Right atrium auricular region (tissue), 2 donors: Measurements from ENCODE around the gene PPP1R8. TPM values are rescaled to one million over a fixed set of nuclear protein-coding genes. Genes with fewer than 3 reads are reported as not detected.
A peak's percentile ranks its signal among the peaks of the same experiment; 100 is the strongest.

Experiments used
- DNase-seq: peaks from one replicate; pipeline ENCODE4 v3.0.0-alpha.2; 2019; ENCODE audit warnings: low spot score
- H3K27ac ChIP-seq, 2 donors: fragments of 200-600 bp; sonication (generic); 1 replicate in 1 of 2; 2 replicates in 1 of 2; pipeline ENCODE4 v1.5.1; 2016 to 2019
- H3K27me3 ChIP-seq, 2 donors: fragments of 200-600 bp; sonication (generic); one replicate each; pipeline versions ENCODE4 v1.5.1 to v1.6.0; 2017 to 2019
- H3K36me3 ChIP-seq: fragments of 200-600 bp; sonication (generic); one replicate; pipeline ENCODE4 v1.5.1; 2016
- H3K4me1 ChIP-seq, 2 donors: fragments of 200-600 bp; sonication (generic); one replicate each; pipeline versions ENCODE4 v1.5.1 to v1.6.0; 2017 to 2019
- H3K4me3 ChIP-seq, 2 donors: fragments of 200-600 bp; sonication (generic); 1 replicate in 1 of 2; 2 replicates in 1 of 2; pipeline ENCODE4 v1.5.1; 2017 to 2019; ENCODE audit warnings: mild to moderate bottlenecking in 1 of 2, moderate library complexity in 1 of 2
- H3K9me3 ChIP-seq, 2 donors: fragments of 200-600 bp; sonication (generic); one replicate each; pipeline ENCODE4 v1.5.1; 2019
- CTCF ChIP-seq, 2 donors: fragments of 200-600 bp; sonication (generic); IDR thresholded peaks; one replicate each; pipeline ENCODE4 v1.5.1; 2019; ENCODE audit warnings: antibody characterized with exemption in 2 of 2
- total RNA-seq, 2 donors: library from RNA; depleted of rRNA; stranded (reverse); fragments of >200 nt; gene quantifications; one replicate each; pipeline ENCODE4 v1.1.0, GENCODE V29; 2016

The PPP1R8 gene
- total RNA-seq, 2 donors from 2014 or later, result 17.9 to 23.9 TPM

GRCh38 chr1:27878039-27878438, 47.5 kb downstream of the PPP1R8 start:
- Histone ChIP-seq H3K36me3 (no peaks in the 10 kb centered on the region), H3K9me3 (no peaks in the 10 kb centered on the region), H3K4me3 (no peak overlapping the region), H3K4me1 (peaks cover 0 to 3% of the 10 kb centered on the region in 2 donors), H3K27me3 (no peaks in the 10 kb centered on the region), H3K27ac (no peak overlapping the region)
- no peak for DNase-seq
- no peak for TF ChIP-seq CTCF (IDR thresholded peaks at IDR 0.05)

DNA sequence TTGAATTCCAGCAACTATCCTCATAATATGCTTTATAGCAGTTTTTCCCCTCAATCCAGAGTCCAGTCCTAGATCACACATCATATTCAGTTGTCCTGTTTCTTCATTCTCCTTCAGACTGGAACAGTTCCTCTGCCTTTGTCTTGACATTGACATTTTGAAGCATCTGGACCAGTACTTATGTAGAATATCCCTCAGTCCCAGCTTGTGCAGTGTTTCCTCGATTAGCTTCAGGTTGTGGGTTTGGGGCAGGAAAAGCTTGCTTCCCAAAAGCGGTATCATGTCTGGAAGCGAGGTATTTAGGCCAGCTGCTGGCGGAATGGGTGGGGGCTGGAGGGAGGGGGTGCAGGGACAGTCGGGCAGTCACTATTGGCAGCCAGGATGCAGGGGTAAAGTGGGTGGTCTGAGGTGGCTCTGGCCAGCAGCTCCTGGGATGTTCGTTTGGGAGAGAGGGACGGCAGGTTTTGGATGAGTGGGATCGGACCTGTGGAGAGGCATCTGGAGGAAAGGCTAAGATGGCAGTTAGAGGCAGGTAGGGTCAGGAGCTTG, 48.3 kb downstream of the PPP1R8 start:
- Histone ChIP-seq H3K36me3 (no peaks in the 10 kb centered on the region), H3K9me3 (no peaks in the 10 kb centered on the region), H3K27ac (no peak overlapping the region), H3K27me3 (no peaks in the 10 kb centered on the region), H3K4me1 (no peaks in the 10 kb centered on the region), H3K4me3 (no peak overlapping the region)
- no peak for TF ChIP-seq CTCF (IDR thresholded peaks at IDR 0.05)
- no peak for DNase-seq

DNA sequence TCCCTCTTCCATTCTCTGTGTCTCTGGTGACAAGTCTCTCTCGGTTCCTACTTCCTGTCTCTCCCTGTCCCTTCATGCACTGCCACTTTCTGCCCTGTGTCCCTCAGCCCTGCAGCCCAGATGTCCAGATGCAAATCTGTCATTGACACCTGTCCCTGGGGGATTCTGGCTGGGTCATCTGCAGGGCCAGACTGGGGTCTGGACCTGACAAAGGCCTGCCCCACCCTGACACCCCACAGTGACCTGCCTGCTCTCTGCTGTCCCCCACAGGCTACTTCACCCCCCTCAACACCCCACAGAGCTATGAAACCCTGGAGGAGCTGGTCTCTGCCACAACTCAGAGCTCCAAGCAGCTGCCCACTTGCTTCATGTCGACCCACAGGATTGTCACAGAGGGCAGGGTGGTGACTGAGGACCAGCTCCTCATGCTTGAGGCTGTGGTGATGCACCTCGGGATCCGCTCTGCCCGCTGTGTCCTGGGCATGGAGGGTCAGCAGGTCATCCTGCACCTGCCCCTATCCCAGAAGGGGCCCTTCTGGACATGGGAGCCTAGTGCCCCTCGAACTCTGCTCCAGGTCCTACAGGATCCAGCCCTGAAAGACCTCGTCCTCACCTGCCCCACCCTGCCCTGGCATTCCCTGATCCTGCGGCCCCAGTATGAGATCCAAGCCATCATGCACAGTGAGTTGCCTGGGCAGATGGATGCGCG, 48.9 kb downstream of the PPP1R8 start:
- no peak for DNase-seq
- Histone ChIP-seq H3K36me3 (no peaks in the 10 kb centered on the region), H3K9me3 (no peaks in the 10 kb centered on the region), H3K27ac (no peak overlapping the region), H3K4me3 (no peak overlapping the region), H3K4me1 (no peaks in the 10 kb centered on the region), H3K27me3 (no peaks in the 10 kb centered on the region)
- TF ChIP-seq CTCF (IDR thresholded peaks at IDR 0.05), result no peak

DNA sequence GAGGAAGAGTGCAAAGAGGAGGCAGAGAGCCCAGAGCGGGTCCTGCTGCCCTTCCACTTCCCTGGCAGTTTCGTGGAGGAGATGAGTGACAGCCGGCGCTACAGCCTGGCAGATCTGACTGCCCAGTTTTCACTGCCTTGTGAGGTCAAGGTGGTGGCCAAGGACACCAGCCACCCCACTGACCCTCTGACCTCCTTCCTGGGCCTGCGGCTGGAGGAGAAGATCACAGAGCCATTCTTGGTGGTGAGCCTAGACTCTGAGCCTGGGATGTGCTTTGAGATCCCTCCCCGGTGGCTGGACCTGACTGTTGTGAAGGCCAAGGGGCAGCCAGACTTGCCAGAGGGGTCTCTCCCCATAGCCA, 51.9 kb downstream of the PPP1R8 start:
- Histone ChIP-seq H3K36me3 (no peaks in the 10 kb centered on the region), H3K27me3 (no peaks in the 10 kb centered on the region), H3K4me1 (no peaks in the 10 kb centered on the region), H3K27ac (no peak overlapping the region), H3K9me3 (no peaks in the 10 kb centered on the region), H3K4me3 (no peak overlapping the region)
- DNase-seq, result no peak
- TF ChIP-seq CTCF (IDR thresholded peaks at IDR 0.05), result no peak

DNA sequence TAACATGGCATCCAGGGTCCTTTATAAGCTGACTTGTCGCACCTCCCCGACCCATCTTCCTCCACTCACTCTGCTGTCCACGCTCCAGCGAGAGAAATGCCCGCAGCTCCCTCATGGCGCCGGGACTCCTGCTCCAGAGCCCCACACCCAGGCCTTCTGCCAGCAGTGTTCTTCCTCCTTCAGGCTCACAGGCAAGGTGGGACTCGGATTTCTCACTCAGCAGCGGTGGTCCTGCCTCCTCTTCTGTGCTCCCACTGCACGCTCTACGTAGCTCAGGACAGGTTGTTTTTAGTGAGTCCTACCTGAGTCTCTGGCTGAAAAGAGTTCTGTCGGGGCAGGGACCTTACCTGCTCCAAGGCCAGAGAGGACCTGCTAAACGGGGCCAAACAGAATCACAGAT, 53.0 kb downstream of the PPP1R8 start:
- H3K27me3 ChIP-seq, result no peaks in the 10 kb centered on the region
- DNase-seq, result no peak
- TF ChIP-seq CTCF (IDR thresholded peaks at IDR 0.05), result no peak
- no peak overlapping the region for H3K4me3 ChIP-seq
- peak overlapping the region in 1 of 2 donors; percentile 0 for H3K27ac ChIP-seq
- H3K36me3 ChIP-seq, result no peaks in the 10 kb centered on the region
- H3K4me1 ChIP-seq, result no peaks in the 10 kb centered on the region
- H3K9me3 ChIP-seq, result no peaks in the 10 kb centered on the region
